Gastroesophageal sphincter (tissue), 3 donors: Measurements from ENCODE around the gene CHST15.

Experiments
- CTCF ChIP-seq, 4 experiments: fragments of 200-600 bp in 2 of 4; fragments of 450-650 bp in 2 of 4; sonication (generic) in 1 of 4; IDR thresholded peaks; one replicate each; pipeline ENCODE4 v1.5.1; 2017 to 2019; ENCODE audit warnings: antibody characterized with exemption in 4 of 4, mild to moderate bottlenecking in 2 of 4, moderate library complexity in 2 of 4
- POLR2A ChIP-seq, 2 donors: fragments of 450-650 bp; IDR thresholded peaks; one replicate each; pipeline ENCODE4 v1.6.1; 2017; ENCODE audit warnings: antibody characterized with exemption in 2 of 2, mild to moderate bottlenecking in 2 of 2, moderate library complexity in 1 of 2
- POLR2AphosphoS5 ChIP-seq: sonication (generic); formaldehyde crosslinking; IDR thresholded peaks from one replicate; pipeline ENCODE4 v1.6.1; 2017; ENCODE audit warnings: antibody characterized with exemption

- TF ChIP-seq CTCF (IDR thresholded peaks at IDR 0.05) (no peak), POLR2AphosphoS5 (no peak), POLR2A (IDR thresholded peaks at IDR 0.05) (no peak)
These were observed 5.4 kb downstream of the CHST15 start for GRCh38 chr10:124087672-124088634.
